ENCODE results near the gene FAM136A. TPM values are rescaled to one million over a fixed set of nuclear protein-coding genes. Genes with fewer than 3 reads are reported as not detected.
A peak's percentile ranks its signal among the peaks of the same experiment; 100 is the strongest.

The FAM136A gene
- total and polyA plus RNA-seq, 2 of the 4 experiments (the other 2 are of a cell fraction) = 19.9 to 28.1 TPM

DNA sequence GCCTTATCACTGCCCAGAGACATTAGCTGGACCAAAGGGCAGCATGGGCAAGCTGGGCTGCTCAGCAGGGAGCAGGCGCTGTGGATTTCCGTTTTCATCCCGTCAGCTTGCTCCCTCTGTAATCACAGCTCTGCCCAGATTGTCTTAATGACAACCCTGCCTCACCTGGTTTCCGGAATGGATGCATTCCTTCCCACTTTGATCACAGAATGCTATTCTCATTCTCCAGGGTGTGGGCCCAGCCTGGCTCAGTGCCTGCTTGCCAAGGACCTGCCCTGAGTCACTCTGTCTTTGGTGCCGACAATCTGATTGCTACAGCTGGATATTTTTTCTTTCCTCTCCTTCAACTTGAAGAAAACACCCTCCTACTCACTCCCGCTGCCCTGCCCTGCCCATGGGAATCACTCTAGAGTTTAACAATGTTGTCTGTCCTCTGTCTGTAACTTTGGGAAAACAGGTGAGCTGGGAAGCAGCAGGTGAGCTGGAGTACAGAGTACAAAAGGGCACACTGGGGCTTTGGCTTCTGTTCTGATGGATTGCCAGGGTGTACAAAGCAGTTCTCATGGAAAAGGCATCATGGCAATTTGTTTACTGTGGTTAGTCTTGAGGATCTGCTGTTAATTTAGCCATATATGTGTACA is 27.2 kb upstream of the FAM136A start:
- 65% methylated on average over 4 of the region's 6 CpGs; no CpG with 5 or more reads in 1 of the 2 experiments for WGBS, 2 experiments (ENCODE audit: extremely low coverage in 2 of 2, insufficient read length in 1 of 2)
- no TSS peak for BruUV-seq (replicated peaks)
- CTCF ChIA-PET = no interaction called here
- Histone ChIP-seq H3K36me3 (ENCODE audit: control insufficient read depth, insufficient read depth, low read length) (no peaks in the 10 kb centered on the region), H3K23ac (ENCODE audit: low read depth, low read length) (no peak overlapping the region), H4K5ac (ENCODE audit: low read depth, low read length) (no peak overlapping the region), H2BK20ac (ENCODE audit: low read depth, low read length) (no peak overlapping the region), H3K9me1 (ENCODE audit: insufficient read depth, low read length) (no peaks in the 10 kb centered on the region), H3K4me2 (ENCODE audit: low read depth, low read length) (no peak overlapping the region), H3K4me3 (ENCODE audit: insufficient read depth, low read depth, low read length) (no peak overlapping the region), H3K9ac (ENCODE audit: low read depth, low read length) (no peak overlapping the region), H3K4me1 (ENCODE audit: control insufficient read depth, insufficient read depth, low read length) (no peaks in the 10 kb centered on the region), H2AFZ (replicated peaks; ENCODE audit: low read length, poor library complexity) (peak overlapping the region; percentile 14), H2BK120ac (ENCODE audit: low read depth, low read length) (no peak overlapping the region), H3K56ac (ENCODE audit: extremely low read depth, insufficient read depth, low read length) (no peak overlapping the region), H2AK9ac (replicated peaks; ENCODE audit: low read depth, low read length, poor library complexity) (no peak overlapping the region), H3K4ac (ENCODE audit: low read depth, low read length) (no peak overlapping the region), H2AK5ac (ENCODE audit: low read depth, low read length) (no peak overlapping the region), H3K18ac (ENCODE audit: low read depth, low read length) (no peak overlapping the region), H3K14ac (replicated peaks; ENCODE audit: low read depth, low read length) (no peak overlapping the region), H3K27me3 (ENCODE audit: control insufficient read depth, insufficient read depth, low read length) (peaks cover 20% of the 10 kb centered on the region), H3K9me3 (ENCODE audit: control insufficient read depth, insufficient read depth, low read length) (no peaks in the 10 kb centered on the region), H4K20me1 (ENCODE audit: insufficient read depth, low read length) (no peaks in the 10 kb centered on the region), H4K91ac (ENCODE audit: insufficient read depth, low read depth, low read length) (no peak overlapping the region), H4K8ac (ENCODE audit: low read depth in 2 of 2, low read length in 2 of 2) (no peak overlapping the region), H3K79me1 (ENCODE audit: low read depth in 1 of 2, low read length in 2 of 2) (no peaks in the 10 kb centered on the region), H2BK5ac (ENCODE audit: low read depth, low read length, poor library complexity, severe bottlenecking) (no peak overlapping the region), H2BK15ac (ENCODE audit: low read depth, low read length) (no peak overlapping the region), H3K27ac (ENCODE audit: insufficient read depth, low read length) (no peak overlapping the region)
- no peak for DNase-seq
- ATAC-seq (ENCODE audit: low read depth) = no peak
- dilution Hi-C loops (cut with HindIII; ENCODE audit: low sequenced_read_pairs, unreplicated experiment) (no loop called here), intact Hi-C loops (cut with micrococcal nuclease) (loop anchor here (5.0 kb wide), 1 partner anchor 303 kb away; no protein-coding TSS in a partner anchor), in situ Hi-C loops (cut with MboI; ENCODE audit: low sequenced_read_pairs) (no loop called here)
- POLR2A ChIA-PET (ENCODE audit: unreplicated experiment) = no interaction called here
- TF ChIP-seq CHD1 (IDR thresholded peaks at IDR 0.05; ENCODE audit: low read depth, low read length) (no peak), RCOR1 (IDR thresholded peaks at IDR 0.05; ENCODE audit: insufficient replicate concordance, low read length) (no peak), MAFK (IDR thresholded peaks at IDR 0.05; ENCODE audit: low read depth, low read length) (no peak), CEBPB (IDR thresholded peaks at IDR 0.05; ENCODE audit: low read depth, low read length) (no peak), MXI1 (IDR thresholded peaks at IDR 0.05; ENCODE audit: borderline replicate concordance, low read depth, low read length) (no peak), CTCF (conservative IDR thresholded peaks at IDR 0.05; ENCODE audit: low read depth, low read length) (no peak), FOS (IDR thresholded peaks at IDR 0.05; ENCODE audit: low read depth, low read length) (no peak), MAZ (IDR thresholded peaks at IDR 0.05; ENCODE audit: borderline replicate concordance, low read depth, low read length) (no peak), SMC3 (IDR thresholded peaks at IDR 0.05; ENCODE audit: low read depth, low read length) (no peak), RFX5 (IDR thresholded peaks at IDR 0.05; ENCODE audit: low read depth, low read length) (no peak)
- TF ChIP-seq, protein P1, sequence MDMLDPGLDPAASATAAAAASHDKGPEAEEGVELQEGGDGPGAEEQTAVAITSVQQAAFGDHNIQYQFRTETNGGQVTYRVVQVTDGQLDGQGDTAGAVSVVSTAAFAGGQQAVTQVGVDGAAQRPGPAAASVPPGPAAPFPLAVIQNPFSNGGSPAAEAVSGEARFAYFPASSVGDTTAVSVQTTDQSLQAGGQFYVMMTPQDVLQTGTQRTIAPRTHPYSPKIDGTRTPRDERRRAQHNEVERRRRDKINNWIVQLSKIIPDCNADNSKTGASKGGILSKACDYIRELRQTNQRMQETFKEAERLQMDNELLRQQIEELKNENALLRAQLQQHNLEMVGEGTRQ (IDR thresholded peaks at IDR 0.05; ENCODE audit: low read depth, low read length) = no peak

All from IMR-90 (cell line).